ENCODE results near the gene RXFP2.

DNA sequence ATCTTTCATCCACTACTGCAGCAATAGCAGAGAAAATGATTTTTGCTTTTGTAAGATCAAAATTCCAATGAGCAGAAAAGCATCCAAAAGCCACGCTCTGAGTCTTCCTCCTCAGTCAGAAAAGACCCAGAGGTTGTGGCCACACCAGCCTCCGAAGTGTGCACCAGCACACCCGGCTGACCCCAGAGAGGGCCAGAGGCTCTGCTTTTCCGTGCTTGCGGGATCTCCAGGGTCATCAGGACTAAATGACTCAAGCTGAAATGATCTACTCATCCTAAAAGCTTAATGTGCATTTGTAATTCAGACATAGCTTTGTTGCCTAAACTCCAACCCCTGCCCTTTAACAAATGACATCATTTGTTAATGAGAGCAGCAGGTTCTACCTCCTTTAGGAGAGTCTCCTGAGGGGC lies 16.5 kb downstream of the RXFP2 start:
- TF ChIP-seq, protein P1, sequence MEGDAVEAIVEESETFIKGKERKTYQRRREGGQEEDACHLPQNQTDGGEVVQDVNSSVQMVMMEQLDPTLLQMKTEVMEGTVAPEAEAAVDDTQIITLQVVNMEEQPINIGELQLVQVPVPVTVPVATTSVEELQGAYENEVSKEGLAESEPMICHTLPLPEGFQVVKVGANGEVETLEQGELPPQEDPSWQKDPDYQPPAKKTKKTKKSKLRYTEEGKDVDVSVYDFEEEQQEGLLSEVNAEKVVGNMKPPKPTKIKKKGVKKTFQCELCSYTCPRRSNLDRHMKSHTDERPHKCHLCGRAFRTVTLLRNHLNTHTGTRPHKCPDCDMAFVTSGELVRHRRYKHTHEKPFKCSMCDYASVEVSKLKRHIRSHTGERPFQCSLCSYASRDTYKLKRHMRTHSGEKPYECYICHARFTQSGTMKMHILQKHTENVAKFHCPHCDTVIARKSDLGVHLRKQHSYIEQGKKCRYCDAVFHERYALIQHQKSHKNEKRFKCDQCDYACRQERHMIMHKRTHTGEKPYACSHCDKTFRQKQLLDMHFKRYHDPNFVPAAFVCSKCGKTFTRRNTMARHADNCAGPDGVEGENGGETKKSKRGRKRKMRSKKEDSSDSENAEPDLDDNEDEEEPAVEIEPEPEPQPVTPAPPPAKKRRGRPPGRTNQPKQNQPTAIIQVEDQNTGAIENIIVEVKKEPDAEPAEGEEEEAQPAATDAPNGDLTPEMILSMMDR (IDR thresholded peaks at IDR 0.05; ENCODE audit: low read depth, low read length): no peak
- TF ChIP-seq EZH2phosphoT487 (IDR thresholded peaks at IDR 0.05; ENCODE audit: low read depth): no peak

Measured in OCI-LY3 (cell line).